Spleen (tissue), 7 donors: ENCODE measurements around the gene NSFL1C.

Source experiments
- CTCF ChIP-seq, 11 experiments: fragments of 200-600 bp in 7 of 11; fragments of 450-650 bp in 4 of 11; sonication (generic) in 4 of 11; IDR thresholded peaks in 8 of 11; conservative IDR thresholded peaks in 3 of 11; 1 replicate in 7 of 11; 2 replicates in 4 of 11; pipeline versions ENCODE4 v1.4.0 to v1.8.0; 2016 to 2021; ENCODE audit warnings: antibody characterized with exemption in 11 of 11, inconsistent platforms in 4 of 11, mild to moderate bottlenecking in 1 of 11
- POLR2AphosphoS5 ChIP-seq, 3 donors: sonication (generic); formaldehyde crosslinking; IDR thresholded peaks; one replicate each; pipeline ENCODE4 v1.5.1; 2017; ENCODE audit warnings: antibody characterized with exemption in 3 of 3
- donor health status: DM: no; HTN: no; CAD: no; lungs with moderate emphysema.
- donor health status: DM: no; HTN: no; CAD: no.
- donor health status: DM: no; HTN: no; CAD: no.

- TF ChIP-seq CTCF (IDR thresholded peaks at IDR 0.05 in 8 of 11, conservative IDR thresholded peaks at IDR 0.05 in 3 of 11) = no peak
- no peak for TF ChIP-seq POLR2AphosphoS5 (IDR thresholded peaks at IDR 0.05)
These were observed 48.3 kb downstream of the NSFL1C start for GRCh38 chr20:1418350-1418749.
